ENCODE results near the gene DPH6.
"Not testable (repeated sequence)": the region's sequence is repeated elsewhere in the genome, so short reads cannot be mapped to it uniquely, and the experiment has no call there.

The DPH6 gene

GRCh38 chr15:35545824-35546510, at the start of gene DPH6:
Gene DPH6, minus strand, starts transcription at chr15:35546165. Its CDS starts 24 bp downstream, at chr15:35546141.
- in situ Hi-C loops (cut with MboI; ENCODE audit: low sequenced_read_pairs) = no loop called here

GRCh38 chr15:35595656-35596055, 49.7 kb upstream of the DPH6 start:
- in situ Hi-C loops (cut with MboI; ENCODE audit: low sequenced_read_pairs) = no loop called here

GRCh38 chr15:35591987-35592386, 46.0 kb upstream of the DPH6 start:
- in situ Hi-C loops (cut with MboI; ENCODE audit: low sequenced_read_pairs) = not testable (repeated sequence)

- in situ Hi-C loops (cut with MboI; ENCODE audit: low sequenced_read_pairs) = no loop called here
Observed at GRCh38 chr15:35583863-35584528, 38.0 kb upstream of the DPH6 start.

GRCh38 chr15:35580606-35581005, 34.6 kb upstream of the DPH6 start:
- in situ Hi-C loops (cut with MboI; ENCODE audit: low sequenced_read_pairs) = no loop called here

GRCh38 chr15:35567392-35567791, 21.4 kb upstream of the DPH6 start:
- in situ Hi-C loops (cut with MboI; ENCODE audit: low sequenced_read_pairs) = no loop called here

- in situ Hi-C loops (cut with MboI; ENCODE audit: low sequenced_read_pairs) = no loop called here
Observed at GRCh38 chr15:35566991-35567390, 21.0 kb upstream of the DPH6 start.

GRCh38 chr15:35565901-35566300, 19.9 kb upstream of the DPH6 start:
- in situ Hi-C loops (cut with MboI; ENCODE audit: low sequenced_read_pairs) = no loop called here

GRCh38 chr15:35562641-35563040, 16.7 kb upstream of the DPH6 start:
- in situ Hi-C loops (cut with MboI; ENCODE audit: low sequenced_read_pairs) = no loop called here

- in situ Hi-C loops (cut with MboI; ENCODE audit: low sequenced_read_pairs) = no loop called here
Observed at GRCh38 chr15:35561308-35561707, 15.3 kb upstream of the DPH6 start.

GRCh38 chr15:35560870-35561269, 14.9 kb upstream of the DPH6 start:
- in situ Hi-C loops (cut with MboI; ENCODE audit: low sequenced_read_pairs) = no loop called here

- in situ Hi-C loops (cut with MboI; ENCODE audit: low sequenced_read_pairs) = no loop called here
Observed at GRCh38 chr15:35560258-35560657, 14.3 kb upstream of the DPH6 start.

- in situ Hi-C loops (cut with MboI; ENCODE audit: low sequenced_read_pairs) = no loop called here
Observed at GRCh38 chr15:35559683-35560082, 13.7 kb upstream of the DPH6 start.

- in situ Hi-C loops (cut with MboI; ENCODE audit: low sequenced_read_pairs) = no loop called here
Observed at GRCh38 chr15:35557544-35557943, 11.6 kb upstream of the DPH6 start.

GRCh38 chr15:35557012-35557411, 11.0 kb upstream of the DPH6 start:
- in situ Hi-C loops (cut with MboI; ENCODE audit: low sequenced_read_pairs) = no loop called here

GRCh38 chr15:35555244-35555643, 9.3 kb upstream of the DPH6 start:
- in situ Hi-C loops (cut with MboI; ENCODE audit: low sequenced_read_pairs) = no loop called here

GRCh38 chr15:35550957-35551356, 5.0 kb upstream of the DPH6 start:
- in situ Hi-C loops (cut with MboI; ENCODE audit: low sequenced_read_pairs) = no loop called here

GRCh38 chr15:35549567-35549966, 3.6 kb upstream of the DPH6 start:
- in situ Hi-C loops (cut with MboI; ENCODE audit: low sequenced_read_pairs) = no loop called here

- in situ Hi-C loops (cut with MboI; ENCODE audit: low sequenced_read_pairs) = no loop called here
Observed at GRCh38 chr15:35548435-35548834, 2.5 kb upstream of the DPH6 start.

- in situ Hi-C loops (cut with MboI; ENCODE audit: low sequenced_read_pairs) = no loop called here
Observed at GRCh38 chr15:35547775-35548364, 1.9 kb upstream of the DPH6 start.

GRCh38 chr15:35546511-35547381, 781 bp upstream of the DPH6 start:
- in situ Hi-C loops (cut with MboI; ENCODE audit: low sequenced_read_pairs) = no loop called here

Data from HL-60/S4 treated with retinoic acid at 250 ng/mL for 4 days and 3 days (cell line).